Measurements from ENCODE around the gene ADAMTSL4. TPM values are rescaled to one million over a fixed set of nuclear protein-coding genes. Genes with fewer than 3 reads are reported as not detected.

The ADAMTSL4 gene
- total and polyA plus RNA-seq, 9 of the 15 experiments (the other 6 are each of a cell fraction or from before 2014, with no cell fraction given) = 12.7 to 212 (median 35.6) TPM

- no peak for TF ChIP-seq ELK1 (CRISPR knock-in tag; IDR thresholded peaks at IDR 0.05)
- no peak for TF ChIP-seq ZBTB12 (CRISPR knock-in tag; IDR thresholded peaks at IDR 0.05)
- no peak for TF ChIP-seq ELF1 (tag; IDR thresholded peaks at IDR 0.05)
- TF ChIP-seq PHF20 (IDR thresholded peaks at IDR 0.05; ENCODE audit: partially characterized antibody) = no peak
- TF ChIP-seq ZKSCAN1 (IDR thresholded peaks at IDR 0.05; ENCODE audit: low read depth, low read length) = 0 out of 2 replicates have a peak, but pooled peaks have one; percentile 3
- TF ChIP-seq EHMT2 (IDR thresholded peaks at IDR 0.05) = no peak
- 0 out of 2 replicates have a peak, but pooled peaks have one; percentile 72 for TF ChIP-seq HDGF (IDR thresholded peaks at IDR 0.05)
- no peak for TF ChIP-seq POLR2AphosphoS5 (IDR thresholded peaks at IDR 0.05; ENCODE audit: control insufficient read depth, insufficient read depth, low read depth, low read length)
- TF ChIP-seq ZNF778 (CRISPR knock-in tag; IDR thresholded peaks at IDR 0.05) = no peak
- 0 out of 2 replicates have a peak, but pooled peaks have one; percentile 25 for TF ChIP-seq CXXC5 (CRISPR knock-in tag; IDR thresholded peaks at IDR 0.05)
- TF ChIP-seq NONO (IDR thresholded peaks at IDR 0.05; ENCODE audit: low read depth in 2 of 2, low read length in 1 of 2) = no peak
- TF ChIP-seq ZNF212 (CRISPR knock-in tag; IDR thresholded peaks at IDR 0.05) = 0 out of 2 replicates have a peak, but pooled peaks have one; percentile 38
- TF ChIP-seq MED1 (CRISPR knock-in tag; IDR thresholded peaks at IDR 0.05; ENCODE audit: borderline replicate concordance) = no peak
- no peak for TF ChIP-seq BCOR (IDR thresholded peaks at IDR 0.05)
- TF ChIP-seq SMC3 (conservative IDR thresholded peaks at IDR 0.05; ENCODE audit: insufficient read depth, low read depth, low read length) = 0 out of 2 replicates have a peak, but pooled peaks have one; percentile 4
- TF ChIP-seq CREM (IDR thresholded peaks at IDR 0.05; ENCODE audit: low read depth) = no peak
- TF ChIP-seq TEAD1 (CRISPR knock-in tag; IDR thresholded peaks at IDR 0.05) = peak; percentile 90 to 96
- no peak for TF ChIP-seq NCOA2 (IDR thresholded peaks at IDR 0.05; ENCODE audit: partially characterized antibody in 2 of 2)
- peak in 1 of 2 experiments; percentile 65; a peak in 3 of 4 replicates for TF ChIP-seq NRF1 (conservative IDR thresholded peaks at IDR 0.05 in 1 of 2, IDR thresholded peaks at IDR 0.05 in 1 of 2)
- TF ChIP-seq, protein P1, sequence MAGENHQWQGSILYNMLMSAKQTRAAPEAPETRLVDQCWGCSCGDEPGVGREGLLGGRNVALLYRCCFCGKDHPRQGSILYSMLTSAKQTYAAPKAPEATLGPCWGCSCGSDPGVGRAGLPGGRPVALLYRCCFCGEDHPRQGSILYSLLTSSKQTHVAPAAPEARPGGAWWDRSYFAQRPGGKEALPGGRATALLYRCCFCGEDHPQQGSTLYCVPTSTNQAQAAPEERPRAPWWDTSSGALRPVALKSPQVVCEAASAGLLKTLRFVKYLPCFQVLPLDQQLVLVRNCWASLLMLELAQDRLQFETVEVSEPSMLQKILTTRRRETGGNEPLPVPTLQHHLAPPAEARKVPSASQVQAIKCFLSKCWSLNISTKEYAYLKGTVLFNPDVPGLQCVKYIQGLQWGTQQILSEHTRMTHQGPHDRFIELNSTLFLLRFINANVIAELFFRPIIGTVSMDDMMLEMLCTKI (IDR thresholded peaks at IDR 0.05; ENCODE audit: partially characterized antibody) = no peak
- TF ChIP-seq, protein P2, sequence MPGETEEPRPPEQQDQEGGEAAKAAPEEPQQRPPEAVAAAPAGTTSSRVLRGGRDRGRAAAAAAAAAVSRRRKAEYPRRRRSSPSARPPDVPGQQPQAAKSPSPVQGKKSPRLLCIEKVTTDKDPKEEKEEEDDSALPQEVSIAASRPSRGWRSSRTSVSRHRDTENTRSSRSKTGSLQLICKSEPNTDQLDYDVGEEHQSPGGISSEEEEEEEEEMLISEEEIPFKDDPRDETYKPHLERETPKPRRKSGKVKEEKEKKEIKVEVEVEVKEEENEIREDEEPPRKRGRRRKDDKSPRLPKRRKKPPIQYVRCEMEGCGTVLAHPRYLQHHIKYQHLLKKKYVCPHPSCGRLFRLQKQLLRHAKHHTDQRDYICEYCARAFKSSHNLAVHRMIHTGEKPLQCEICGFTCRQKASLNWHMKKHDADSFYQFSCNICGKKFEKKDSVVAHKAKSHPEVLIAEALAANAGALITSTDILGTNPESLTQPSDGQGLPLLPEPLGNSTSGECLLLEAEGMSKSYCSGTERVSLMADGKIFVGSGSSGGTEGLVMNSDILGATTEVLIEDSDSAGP (CRISPR knock-in tag; IDR thresholded peaks at IDR 0.05) = no peak
- no peak for TF ChIP-seq ZBTB8A (IDR thresholded peaks at IDR 0.05; ENCODE audit: partially characterized antibody)
- no peak for TF ChIP-seq ZNF696 (CRISPR knock-in tag; conservative IDR thresholded peaks at IDR 0.05)
- TF ChIP-seq TCF7 (IDR thresholded peaks at IDR 0.05; ENCODE audit: borderline replicate concordance) = no peak
Observed at GRCh38 chr1:150561254-150561973, 12.2 kb downstream of the ADAMTSL4 start (continued).

All from K562 (cell line).